Measurements from ENCODE around the gene B4GALT2. TPM values are rescaled to one million over a fixed set of nuclear protein-coding genes. Genes with fewer than 3 reads are reported as not detected.

The B4GALT2 gene
- total and polyA plus RNA-seq, 2 of the 4 experiments (the other 2 are of a cell fraction) = 52.3 to 60.8 TPM

DNA sequence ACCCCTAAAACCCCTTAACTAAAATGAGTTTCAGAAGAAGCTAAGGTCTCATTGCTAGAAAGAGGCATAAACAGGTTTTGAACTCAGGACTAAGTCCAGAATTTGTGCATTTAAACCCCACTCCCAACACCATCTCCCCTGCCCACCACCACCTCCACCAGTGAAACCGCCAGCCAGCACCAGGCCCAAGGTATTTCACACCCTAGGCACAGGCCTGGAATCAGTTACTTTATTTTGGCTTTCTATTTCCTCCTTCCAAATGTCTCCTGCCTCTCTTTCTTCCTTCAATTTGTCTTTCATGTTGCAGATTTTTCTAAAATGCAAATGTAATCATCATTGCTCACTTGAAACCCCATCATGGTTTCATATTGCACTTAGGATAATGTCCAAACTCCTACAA, 34.1 kb upstream of the B4GALT2 start:
- Histone ChIP-seq H3K18ac (ENCODE audit: low read depth, low read length) (no peak overlapping the region), H3K14ac (replicated peaks; ENCODE audit: low read depth, low read length) (no peak overlapping the region), H2BK15ac (ENCODE audit: low read depth, low read length) (no peak overlapping the region), H3K9me1 (ENCODE audit: insufficient read depth, low read length) (peaks cover 14% of the 10 kb centered on the region), H3K56ac (ENCODE audit: extremely low read depth, insufficient read depth, low read length) (no peak overlapping the region), H3K79me1 (ENCODE audit: low read depth in 1 of 2, low read length in 2 of 2) (peaks cover 9 to 31% of the 10 kb centered on the region in 2 experiments; a peak in 3 of 4 replicates), H2BK20ac (ENCODE audit: low read depth, low read length) (no peak overlapping the region), H3K27ac (ENCODE audit: insufficient read depth, low read length) (no peak overlapping the region), H3K4me1 (ENCODE audit: control insufficient read depth, insufficient read depth, low read length) (peaks cover 15% of the 10 kb centered on the region), H3K4me3 (ENCODE audit: insufficient read depth, low read depth, low read length) (no peak overlapping the region), H2AK9ac (replicated peaks; ENCODE audit: low read depth, low read length, poor library complexity) (no peak overlapping the region), H4K5ac (ENCODE audit: low read depth, low read length) (no peak overlapping the region), H3K4me2 (ENCODE audit: low read depth, low read length) (no peak overlapping the region), H4K8ac (ENCODE audit: low read depth in 2 of 2, low read length in 2 of 2) (no peak overlapping the region), H3K27me3 (ENCODE audit: control insufficient read depth, insufficient read depth, low read length) (no peaks in the 10 kb centered on the region), H2AK5ac (ENCODE audit: low read depth, low read length) (no peak overlapping the region), H3K9ac (ENCODE audit: low read depth, low read length) (no peak overlapping the region), H3K9me3 (ENCODE audit: control insufficient read depth, insufficient read depth, low read length) (no peaks in the 10 kb centered on the region), H4K20me1 (ENCODE audit: insufficient read depth, low read length) (no peaks in the 10 kb centered on the region), H3K36me3 (ENCODE audit: control insufficient read depth, insufficient read depth, low read length) (peaks cover 3% of the 10 kb centered on the region), H3K23ac (ENCODE audit: low read depth, low read length) (no peak overlapping the region), H2BK5ac (ENCODE audit: low read depth, low read length, poor library complexity, severe bottlenecking) (no peak overlapping the region), H3K4ac (ENCODE audit: low read depth, low read length) (no peak overlapping the region), H2AFZ (replicated peaks; ENCODE audit: low read length, poor library complexity) (no peak overlapping the region), H2BK120ac (ENCODE audit: low read depth, low read length) (no peak overlapping the region), H4K91ac (ENCODE audit: insufficient read depth, low read depth, low read length) (no peak overlapping the region)
- DNase-seq (no peak), ATAC-seq (ENCODE audit: low read depth) (no peak)
- WGBS, 2 experiments (ENCODE audit: extremely low coverage in 2 of 2, insufficient read length in 1 of 2) = 100% methylated on average over 1 of the region's 1 CpG; no CpG with 5 or more reads in 1 of the 2 experiments
- dilution Hi-C loops (cut with HindIII; ENCODE audit: low sequenced_read_pairs, unreplicated experiment) = no loop called here
- BruUV-seq (replicated peaks) = no TSS peak
- no peak for TF ChIP-seq MAZ (IDR thresholded peaks at IDR 0.05; ENCODE audit: borderline replicate concordance, low read depth, low read length)
- no peak for TF ChIP-seq POLR2A (IDR thresholded peaks at IDR 0.05; ENCODE audit: low read depth, low read length)
- no peak for TF ChIP-seq BHLHE40 (IDR thresholded peaks at IDR 0.05; ENCODE audit: low read depth, low read length)
- TF ChIP-seq SMC3 (IDR thresholded peaks at IDR 0.05; ENCODE audit: low read depth, low read length) = no peak
- no peak for TF ChIP-seq RCOR1 (IDR thresholded peaks at IDR 0.05; ENCODE audit: insufficient replicate concordance, low read length)
- TF ChIP-seq USF2 (IDR thresholded peaks at IDR 0.05; ENCODE audit: low read depth, low read length) = no peak
- no peak for TF ChIP-seq RAD21 (IDR thresholded peaks at IDR 0.05; ENCODE audit: low read length)
- TF ChIP-seq MAFK (IDR thresholded peaks at IDR 0.05; ENCODE audit: low read depth, low read length) = no peak
- TF ChIP-seq CHD1 (IDR thresholded peaks at IDR 0.05; ENCODE audit: low read depth, low read length) = no peak
- ChIA-PET POLR2A (ENCODE audit: unreplicated experiment) (no interaction called here), CTCF (no interaction called here)
- in situ Hi-C loops (cut with MboI; ENCODE audit: low sequenced_read_pairs) = no loop called here
- intact Hi-C loops (cut with micrococcal nuclease) = no loop called here

Data from IMR-90 (cell line).